DMS 273 (cell line): ENCODE data around the gene AURKB.
"Not testable (repeated sequence)": the region's sequence is repeated elsewhere in the genome, so short reads cannot be mapped to it uniquely, and the experiment has no call there.

Experiments
- DNase-seq: peaks from one replicate; lab custom pipeline; 2025; ENCODE audit not compliant: unreplicated experiment; lab: John Stamatoyannopoulos, UW

The AURKB gene

GRCh38 chr17:8225813-8226535, 15.6 kb upstream of the AURKB start:
- peak; percentile 68 for DNase-seq

DNA sequence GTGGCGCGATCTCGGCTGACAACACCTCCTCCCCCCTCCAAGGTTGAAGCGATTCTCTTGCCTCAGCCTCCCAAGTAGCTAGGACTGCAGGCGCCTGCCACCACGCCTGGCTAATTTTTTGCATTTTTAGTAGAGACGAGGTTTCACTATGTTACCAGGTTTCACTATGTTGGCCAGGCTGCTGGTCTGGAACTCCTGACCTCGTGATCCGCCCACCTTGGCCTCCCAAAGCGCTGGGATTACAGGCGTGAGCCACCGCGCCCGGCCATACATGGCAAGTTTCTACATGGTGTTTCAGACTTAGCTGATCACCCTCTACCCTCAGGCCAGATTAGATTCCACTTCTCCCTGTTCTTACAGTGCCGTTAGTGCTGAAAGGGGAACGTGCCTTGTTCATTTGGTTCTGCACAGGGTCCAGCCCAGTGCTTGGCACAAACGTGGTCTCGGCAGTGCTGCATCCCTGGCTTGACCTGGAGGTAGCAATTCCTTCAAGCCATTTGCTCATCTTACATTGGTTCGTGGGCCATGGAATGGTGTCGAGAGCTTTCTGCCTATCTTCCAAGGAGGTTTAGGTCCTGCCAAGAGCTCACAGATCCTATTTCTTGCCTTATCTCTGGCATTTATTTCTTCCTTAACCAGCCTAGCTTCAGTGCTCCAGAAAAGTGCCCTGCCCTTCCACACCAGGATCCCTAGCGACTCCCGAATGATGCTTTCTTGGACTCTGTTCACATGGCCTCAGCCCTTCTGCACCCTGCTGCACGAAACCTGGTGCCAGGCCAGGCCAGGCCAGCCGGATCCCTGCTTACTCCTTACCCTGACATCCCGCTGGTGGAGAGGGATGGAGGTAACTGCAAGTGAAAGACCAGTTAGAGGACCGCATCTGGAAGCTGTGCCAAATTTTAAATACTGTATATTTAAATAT, 14.8 kb upstream of the AURKB start:
- DNase-seq = no peak

GRCh38 chr17:8223356-8224126, 13.2 kb upstream of the AURKB start:
- peak; percentile 84 for DNase-seq

DNA sequence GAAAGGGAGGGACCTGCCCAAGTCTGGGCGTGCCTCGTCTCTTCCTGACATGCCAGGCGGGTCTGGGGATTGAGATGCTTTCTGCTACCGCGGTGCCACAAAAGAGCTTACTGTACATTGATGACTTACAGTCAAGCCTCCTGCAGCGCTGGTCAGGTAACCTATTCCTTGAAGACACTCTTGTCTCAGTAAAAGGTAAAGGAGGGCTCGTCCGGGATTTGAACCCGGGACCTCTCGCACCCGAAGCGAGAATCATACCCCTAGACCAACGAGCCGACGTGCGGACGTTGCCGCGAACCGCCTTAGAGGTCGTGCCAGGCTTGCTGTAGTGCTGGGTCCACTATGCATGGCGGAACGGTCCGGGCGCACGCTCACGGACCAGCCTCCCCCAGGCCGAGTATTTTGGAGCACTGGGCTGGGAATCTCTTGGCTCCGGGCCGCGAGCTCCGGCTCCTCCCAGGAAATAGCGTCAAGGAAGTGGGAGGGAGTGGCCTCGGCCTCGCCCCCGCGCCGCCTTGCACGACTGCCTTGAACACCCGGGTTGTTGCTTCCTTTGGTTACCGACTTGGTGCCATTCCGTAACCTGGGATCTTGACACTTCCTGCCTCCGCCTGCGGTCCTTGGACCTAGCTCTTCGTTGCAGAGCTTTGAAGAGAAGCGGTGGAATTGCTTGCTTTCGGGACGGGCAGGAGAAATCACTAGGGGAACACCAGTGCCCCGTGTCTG, 12.4 kb upstream of the AURKB start:
- DNase-seq = peak; percentile 94

GRCh38 chr17:8222380-8222629, 11.9 kb upstream of the AURKB start:
- no peak for DNase-seq

- peak; percentile 89 for DNase-seq
Measured at GRCh38 chr17:8221663-8222379, 11.4 kb upstream of the AURKB start.

DNA sequence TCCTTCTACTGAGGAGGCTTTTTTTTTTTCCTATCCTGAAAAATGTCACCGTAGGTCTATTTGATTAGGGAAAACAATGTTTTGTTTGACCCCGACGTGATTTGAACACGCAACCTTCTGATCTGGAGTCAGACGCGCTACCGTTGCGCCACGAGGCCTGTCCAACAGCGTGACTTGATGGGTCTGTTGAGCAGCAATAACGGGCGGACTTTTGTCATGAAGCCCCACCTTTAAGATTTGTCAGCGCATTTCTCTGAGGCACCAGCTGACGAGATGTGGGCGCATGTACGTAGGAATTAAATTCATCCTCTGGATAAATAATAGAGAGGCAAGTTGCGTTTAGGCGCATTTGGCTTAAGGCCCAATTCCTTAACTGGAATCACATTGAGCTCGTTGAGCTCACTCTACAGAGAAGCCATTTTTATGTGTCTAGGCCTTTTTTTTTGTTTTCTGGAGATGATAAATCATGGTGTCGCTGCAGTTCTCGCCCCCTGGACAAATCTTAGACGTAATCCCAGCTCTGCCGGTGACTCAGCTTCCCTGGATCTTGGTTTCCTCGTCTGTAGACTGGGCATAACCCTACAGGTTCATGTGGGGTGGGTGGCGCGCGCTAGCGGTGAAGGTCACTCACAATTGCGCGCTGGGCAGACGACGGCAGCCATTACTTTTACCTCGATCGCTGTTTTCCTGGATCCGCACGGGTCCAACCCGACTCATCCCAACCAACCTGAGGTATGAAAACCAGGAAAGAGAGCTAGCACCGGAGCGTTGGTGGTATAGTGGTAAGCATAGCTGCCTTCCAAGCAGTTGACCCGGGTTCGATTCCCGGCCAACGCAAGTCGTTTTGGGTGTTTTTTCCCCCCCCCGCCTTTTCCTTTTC, 10.6 kb upstream of the AURKB start:
- peak; percentile 92 for DNase-seq

DNA sequence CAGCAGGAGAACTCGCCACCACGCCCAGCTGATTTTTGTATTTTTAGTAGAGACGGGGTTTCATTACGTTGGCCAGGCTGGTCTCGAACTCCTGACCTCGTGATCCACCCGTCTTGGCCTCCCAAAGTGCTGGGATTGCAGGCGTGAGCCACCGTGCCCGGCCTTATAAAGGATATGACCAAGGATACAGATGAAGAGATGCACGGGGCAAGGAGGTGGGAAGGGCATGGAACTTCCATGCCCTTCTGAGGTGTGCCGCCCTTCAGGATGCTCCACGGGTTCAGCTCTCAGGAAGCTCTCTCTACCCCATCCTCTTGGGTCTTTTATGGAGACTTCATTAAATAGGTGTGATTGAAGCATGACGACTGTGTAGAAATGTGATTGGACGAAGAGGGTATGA, 3.6 kb upstream of the AURKB start:
- DNase-seq = not testable (repeated sequence)

- no peak for DNase-seq
Measured at GRCh38 chr17:8212312-8213180, 2.2 kb upstream of the AURKB start.

DNA sequence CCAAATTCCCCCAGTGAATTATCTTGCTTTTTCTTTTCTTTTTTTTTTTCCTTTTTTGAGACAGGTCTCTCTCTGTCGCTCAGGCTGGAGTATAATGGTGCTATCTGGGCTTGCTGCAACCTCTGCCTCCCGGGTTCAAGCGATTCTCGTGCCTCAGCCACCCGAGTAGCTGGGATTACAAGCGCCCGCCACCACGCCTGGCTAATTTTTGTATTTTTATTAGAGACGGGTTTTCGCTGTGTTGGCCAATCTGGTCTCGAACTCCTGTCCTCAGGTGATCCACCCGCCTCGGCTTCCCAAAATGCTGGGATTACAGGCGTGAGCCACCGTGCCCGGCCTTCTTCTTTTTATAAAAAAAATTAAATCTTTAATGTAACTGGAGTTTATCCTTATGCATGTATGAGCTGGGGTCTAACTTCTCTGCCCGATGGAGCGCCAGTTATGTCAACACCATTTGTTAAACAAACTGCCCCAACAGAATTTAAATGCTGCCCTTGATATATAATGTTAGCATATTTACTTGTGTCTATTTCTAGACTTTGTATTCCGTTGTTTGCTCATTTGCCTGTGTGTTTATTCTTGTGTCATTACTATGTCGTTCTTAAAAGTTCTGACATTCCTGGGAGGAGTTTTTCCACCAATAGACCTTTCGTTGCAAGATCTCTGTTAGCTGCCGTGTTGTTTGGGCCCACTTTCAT, 535 bp upstream of the AURKB start:
- DNase-seq = peak; percentile 58

GRCh38 chr17:8206536-8206935, 3.8 kb downstream of the AURKB start:
- no peak for DNase-seq

GRCh38 chr17:8204761-8205555, 5.4 kb downstream of the AURKB start:
- DNase-seq = no peak

- DNase-seq = peak; percentile 63
Measured at GRCh38 chr17:8192070-8192815, 18.1 kb downstream of the AURKB start.

GRCh38 chr17:8190506-8190905, 19.9 kb downstream of the AURKB start:
- DNase-seq = no peak

DNA sequence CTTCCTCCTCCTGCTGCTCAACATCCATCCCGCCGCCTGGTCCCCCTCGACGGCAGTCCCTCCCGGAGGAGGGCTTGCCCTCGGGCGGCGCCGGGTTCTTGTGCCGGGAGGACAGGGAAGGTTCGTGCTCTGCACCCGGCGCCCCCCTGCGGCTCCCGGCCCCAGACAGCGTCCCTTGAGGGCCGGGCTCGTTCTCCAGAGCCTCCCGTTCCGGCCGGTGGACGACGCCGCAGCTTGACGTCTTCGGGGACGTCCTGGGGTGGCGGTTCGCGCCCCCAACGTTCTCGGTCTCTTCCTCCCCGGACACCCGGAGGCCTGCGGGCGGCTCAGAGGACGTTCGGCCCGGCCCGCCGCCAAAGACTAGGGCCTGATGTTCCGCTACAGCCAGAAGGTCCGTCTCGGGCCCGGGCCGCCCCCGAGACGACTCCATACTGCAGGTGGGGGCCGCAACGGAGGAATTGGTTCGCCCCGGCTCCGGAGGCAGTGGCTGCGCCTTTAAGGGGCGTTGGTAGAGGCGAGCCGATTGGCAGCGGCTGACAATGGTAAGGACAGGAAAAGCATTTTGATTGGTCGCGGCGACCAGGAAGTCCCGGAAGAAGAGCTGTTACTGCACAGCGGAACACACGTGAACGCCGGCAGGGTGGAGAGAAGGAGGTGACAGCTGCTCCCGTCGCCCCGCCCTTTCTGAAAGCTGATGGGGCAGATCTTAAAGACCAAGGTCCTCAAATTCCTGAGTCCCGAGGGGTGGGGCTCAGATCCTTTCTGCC, 20.5 kb downstream of the AURKB start, which contains the start of gene BORCS6:
Gene BORCS6, minus strand, starts transcription at position 470 of the 767 bp plus-strand sequence. Its CDS starts 40 bp downstream, at position 430.
- peak; percentile 97 for DNase-seq
